Tibial nerve (tissue), 3 donors: ENCODE measurements around the gene FAM228A.

Experiments used
- POLR2A ChIP-seq, 2 donors: fragments of 450-650 bp; IDR thresholded peaks; one replicate each; pipeline ENCODE4 v1.6.1; 2017; ENCODE audit warnings: antibody characterized with exemption in 2 of 2, mild to moderate bottlenecking in 2 of 2, moderate library complexity in 2 of 2
- TF ChIP-seq, protein P1 (sequence below), 5 experiments: fragments of 200-600 bp in 3 of 5; fragments of 450-650 bp in 2 of 5; sonication (generic) in 3 of 5; IDR thresholded peaks; one replicate each; pipeline ENCODE4 v1.5.1; 2016 to 2019; ENCODE audit warnings: antibody characterized with exemption in 5 of 5, mild to moderate bottlenecking in 3 of 5, moderate library complexity in 2 of 5

DNA sequence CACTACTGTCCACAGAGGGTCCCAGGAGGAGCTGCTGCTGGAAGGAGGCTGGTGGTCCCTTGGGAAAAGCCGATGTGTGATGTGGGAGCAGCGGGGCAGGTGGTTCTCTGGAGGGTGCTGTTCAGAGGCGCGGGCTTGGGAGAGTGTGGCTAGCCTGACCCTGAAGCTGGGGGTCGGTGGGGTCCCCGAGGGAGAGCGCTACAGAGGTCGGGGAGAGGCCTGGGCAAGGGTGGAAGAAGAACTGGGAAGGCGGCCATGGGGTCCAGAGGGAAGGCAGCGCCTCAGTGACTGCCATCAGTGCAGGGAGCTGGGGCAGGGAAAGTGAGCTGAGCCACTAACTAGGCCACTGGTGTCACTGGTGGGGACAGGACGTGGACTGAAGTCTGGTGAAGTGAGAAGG, 32.5 kb downstream of the FAM228A start:
- TF ChIP-seq, protein P1, sequence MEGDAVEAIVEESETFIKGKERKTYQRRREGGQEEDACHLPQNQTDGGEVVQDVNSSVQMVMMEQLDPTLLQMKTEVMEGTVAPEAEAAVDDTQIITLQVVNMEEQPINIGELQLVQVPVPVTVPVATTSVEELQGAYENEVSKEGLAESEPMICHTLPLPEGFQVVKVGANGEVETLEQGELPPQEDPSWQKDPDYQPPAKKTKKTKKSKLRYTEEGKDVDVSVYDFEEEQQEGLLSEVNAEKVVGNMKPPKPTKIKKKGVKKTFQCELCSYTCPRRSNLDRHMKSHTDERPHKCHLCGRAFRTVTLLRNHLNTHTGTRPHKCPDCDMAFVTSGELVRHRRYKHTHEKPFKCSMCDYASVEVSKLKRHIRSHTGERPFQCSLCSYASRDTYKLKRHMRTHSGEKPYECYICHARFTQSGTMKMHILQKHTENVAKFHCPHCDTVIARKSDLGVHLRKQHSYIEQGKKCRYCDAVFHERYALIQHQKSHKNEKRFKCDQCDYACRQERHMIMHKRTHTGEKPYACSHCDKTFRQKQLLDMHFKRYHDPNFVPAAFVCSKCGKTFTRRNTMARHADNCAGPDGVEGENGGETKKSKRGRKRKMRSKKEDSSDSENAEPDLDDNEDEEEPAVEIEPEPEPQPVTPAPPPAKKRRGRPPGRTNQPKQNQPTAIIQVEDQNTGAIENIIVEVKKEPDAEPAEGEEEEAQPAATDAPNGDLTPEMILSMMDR (IDR thresholded peaks at IDR 0.05) = no peak
- no peak for TF ChIP-seq POLR2A (IDR thresholded peaks at IDR 0.05)
